ENCODE results near the gene TRMT13.
A peak's percentile ranks its signal among the peaks of the same experiment; 100 is the strongest.
"Not testable (repeated sequence)": the region's sequence is repeated elsewhere in the genome, so short reads cannot be mapped to it uniquely, and the experiment has no call there.

TRMT13 gene

GRCh38 chr1:100164216-100164615 lies 31.3 kb downstream of the TRMT13 start:
- DNase-seq (ENCODE audit: low spot score), result peak; percentile 20

GRCh38 chr1:100164702-100165101 lies 31.7 kb downstream of the TRMT13 start:
- no peak for DNase-seq (ENCODE audit: low spot score)

- DNase-seq (ENCODE audit: low spot score), result no peak
These were observed 35.1 kb downstream of the TRMT13 start for GRCh38 chr1:100168051-100168450.

GRCh38 chr1:100177295-100178041 lies 44.5 kb downstream of the TRMT13 start:
- no peak for DNase-seq (ENCODE audit: low spot score)

- DNase-seq (ENCODE audit: low spot score), result no peak
These were observed 45.1 kb downstream of the TRMT13 start, which contains the start of gene LRRC39 for GRCh38 chr1:100178091-100178490. Gene LRRC39 (minus strand): TSS chr1:100178256. CDS start chr1:100168516, 9,740 bp downstream.

GRCh38 chr1:100183370-100183769 lies 50.4 kb downstream of the TRMT13 start:
- no peak for DNase-seq (ENCODE audit: low spot score)

- DNase-seq (ENCODE audit: low spot score), result no peak
These were observed 51.6 kb downstream of the TRMT13 start for GRCh38 chr1:100184536-100184935.

GRCh38 chr1:100187912-100188311 lies 54.9 kb downstream of the TRMT13 start:
- peak; percentile 42 for DNase-seq (ENCODE audit: low spot score)

- DNase-seq (ENCODE audit: low spot score), result peak; percentile 83
These were observed 55.7 kb downstream of the TRMT13 start for GRCh38 chr1:100188617-100189016.

- DNase-seq (ENCODE audit: low spot score), result no peak
These were observed 65.6 kb downstream of the TRMT13 start for GRCh38 chr1:100198596-100198995.

GRCh38 chr1:100200060-100200459 lies 67.1 kb downstream of the TRMT13 start:
- not testable (repeated sequence) for DNase-seq (ENCODE audit: low spot score)

Measured in Ammon's horn (tissue), 1 donor.